OCI-LY3 (cell line): ENCODE measurements around the gene NR1I2.

Experiments
- H2AFZ ChIP-seq: fragments of 200-600, 300-600 bp; shearing (Covaris generic); 2 replicates; pipeline ENCODE4 v1.6.0; 2014; ENCODE audit warnings: antibody characterized with exemption, low read depth, low read length
- H3K27ac ChIP-seq: fragments of 200-600, 300-600 bp; sonication (generic); 2 replicates; pipeline ENCODE4 v1.5.1; 2014; ENCODE audit warnings: mild to moderate bottlenecking, low read length, moderate library complexity, mixed read lengths
- H3K27me3 ChIP-seq: fragments of 200-600, 300-600 bp; sonication (generic); 2 replicates; pipeline ENCODE4 v1.6.1; 2014; ENCODE audit warnings: low read depth, low read length, mixed read lengths
- H3K36me3 ChIP-seq: fragments of 200-600, 300-600 bp; sonication (generic); replicated peaks from 2 replicates; pipeline ENCODE3; 2014; ENCODE audit warnings: low read depth, low read length, mixed read lengths
- H3K4me1 ChIP-seq: fragments of 300-600, 200-600 bp; sonication (generic); 2 replicates; pipeline ENCODE4 v1.6.1; 2014; ENCODE audit warnings: low read length, mixed read lengths
- H3K4me2 ChIP-seq: fragments of 200-600, 300-600 bp; sonication (generic); 2 replicates; pipeline ENCODE4 v1.6.1; 2014; ENCODE audit warnings: low read length, mixed read lengths
- H3K4me3 ChIP-seq: fragments of 300-600, 200-600 bp; sonication (generic); 2 replicates; pipeline ENCODE4 v1.5.1; 2014; ENCODE audit warnings: antibody characterized with exemption, mild to moderate bottlenecking, low read length, moderate library complexity
- H3K79me2 ChIP-seq: fragments of 300-600, 200-600 bp; shearing (Covaris generic); 2 replicates; pipeline ENCODE4 v1.6.1; 2014; ENCODE audit warnings: mild to moderate bottlenecking, low read length, mixed read lengths
- H3K9ac ChIP-seq: fragments of 300-600, 200-600 bp; shearing (Covaris generic); 2 replicates; pipeline ENCODE4 v1.6.0; 2014; ENCODE audit warnings: mild to moderate bottlenecking, low read length, moderate library complexity
- H3K9me3 ChIP-seq: fragments of 200-600, 300-600 bp; shearing (Covaris generic); 2 replicates; pipeline ENCODE4 v1.6.1; 2014; ENCODE audit warnings: low read length, mixed read lengths; ENCODE audit not compliant: insufficient read depth
- H4K20me1 ChIP-seq: fragments of 200-600, 300-600 bp; sonication (generic); 2 replicates; pipeline ENCODE4 v1.6.1; 2016; ENCODE audit warnings: low read length, mixed read lengths; ENCODE audit not compliant: insufficient read depth
- CTCF ChIP-seq: fragments of 200-600, 300-600 bp; sonication (generic); IDR thresholded peaks from 2 replicates; pipeline ENCODE4 v1.5.1; 2014; ENCODE audit warnings: antibody characterized with exemption, low read length, low read depth
- EZH2phosphoT487 ChIP-seq: fragments of 200-600 bp; shearing (Covaris generic); IDR thresholded peaks from 2 replicates; pipeline ENCODE4 v1.6.1; 2018; ENCODE audit warnings: antibody characterized with exemption, mixed run types, low read depth

Gene NR1I2

DNA sequence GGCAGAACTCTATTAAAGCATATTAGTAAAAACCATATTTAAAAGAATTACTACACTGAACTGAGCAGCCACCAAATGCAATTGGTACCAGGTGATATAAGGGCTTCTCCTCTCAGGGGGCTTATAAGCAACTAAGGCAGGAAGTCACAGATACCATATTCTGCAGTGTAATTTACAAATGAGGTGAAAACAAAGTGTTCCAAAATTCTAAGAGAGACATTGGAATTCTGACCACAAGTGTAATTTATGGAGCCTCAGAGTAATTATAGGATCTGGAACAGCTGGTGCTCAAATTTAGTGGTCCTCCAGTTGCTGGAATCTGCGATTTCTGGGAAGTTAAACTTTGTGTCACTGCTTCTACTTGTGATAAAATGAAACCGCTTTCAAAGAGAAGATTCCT, 3.1 kb upstream of the NR1I2 start:
- H3K4me1 ChIP-seq, result peaks cover 37% of the 10 kb centered on the region
- no peaks in the 10 kb centered on the region for H3K9me3 ChIP-seq
- no peaks in the 10 kb centered on the region for H3K36me3 ChIP-seq
- H3K79me2 ChIP-seq, result no peaks in the 10 kb centered on the region
- no peak overlapping the region for H3K4me3 ChIP-seq
- H2AFZ ChIP-seq, result no peak overlapping the region
- H3K27me3 ChIP-seq, result no peaks in the 10 kb centered on the region
- H4K20me1 ChIP-seq, result no peaks in the 10 kb centered on the region
- no peak overlapping the region for H3K4me2 ChIP-seq
- no peak overlapping the region for H3K9ac ChIP-seq
- TF ChIP-seq CTCF, result no peak
- no peak for TF ChIP-seq EZH2phosphoT487
- no peak overlapping the region for H3K27ac ChIP-seq

DNA sequence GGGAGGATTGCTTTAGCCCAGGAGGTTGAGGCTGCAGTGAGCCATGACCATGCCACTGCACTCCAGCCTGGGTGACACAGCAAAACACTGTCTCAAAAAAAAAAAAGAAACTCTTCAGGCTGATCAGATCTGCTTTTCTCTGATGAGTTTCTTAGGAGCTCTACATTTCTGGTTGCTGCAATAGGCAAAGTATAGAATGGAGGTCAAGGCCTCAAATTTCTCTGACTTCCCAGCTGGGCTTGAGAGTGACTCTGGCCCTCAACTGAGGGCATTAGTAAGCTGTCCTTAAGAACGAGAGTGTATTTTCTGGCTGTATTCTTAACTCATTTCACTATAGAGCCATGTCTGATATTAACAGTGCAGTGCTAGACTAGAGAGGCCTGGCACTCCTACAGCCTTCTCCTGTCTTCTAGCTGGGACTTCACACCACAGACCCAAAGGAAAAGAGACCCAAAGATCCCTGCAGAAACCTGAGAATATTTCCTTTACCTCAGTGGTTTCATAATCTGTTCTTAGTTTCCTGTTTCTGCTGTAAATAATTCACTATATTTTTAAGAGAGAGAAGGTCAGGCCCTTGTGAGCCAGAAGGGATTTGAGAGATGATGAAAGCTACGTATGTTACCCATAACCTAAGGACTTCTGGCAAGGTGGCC, 2.0 kb upstream of the NR1I2 start:
- peaks cover 27% of the 10 kb centered on the region for H3K4me1 ChIP-seq
- no peak overlapping the region for H3K4me3 ChIP-seq
- peak overlapping the region; percentile 40 for H3K4me2 ChIP-seq
- no peaks in the 10 kb centered on the region for H3K79me2 ChIP-seq
- TF ChIP-seq EZH2phosphoT487, result no peak
- TF ChIP-seq CTCF, result no peak
- H2AFZ ChIP-seq, result peak overlapping the region; percentile 89
- no peaks in the 10 kb centered on the region for H3K9me3 ChIP-seq
- H4K20me1 ChIP-seq, result no peaks in the 10 kb centered on the region
- no peaks in the 10 kb centered on the region for H3K27me3 ChIP-seq
- H3K27ac ChIP-seq, result peak overlapping the region; percentile 19; the same call in 1 of the 2 replicates
- no peaks in the 10 kb centered on the region for H3K36me3 ChIP-seq
- H3K9ac ChIP-seq, result no peak overlapping the region; the same call in 1 of the 2 replicates

DNA sequence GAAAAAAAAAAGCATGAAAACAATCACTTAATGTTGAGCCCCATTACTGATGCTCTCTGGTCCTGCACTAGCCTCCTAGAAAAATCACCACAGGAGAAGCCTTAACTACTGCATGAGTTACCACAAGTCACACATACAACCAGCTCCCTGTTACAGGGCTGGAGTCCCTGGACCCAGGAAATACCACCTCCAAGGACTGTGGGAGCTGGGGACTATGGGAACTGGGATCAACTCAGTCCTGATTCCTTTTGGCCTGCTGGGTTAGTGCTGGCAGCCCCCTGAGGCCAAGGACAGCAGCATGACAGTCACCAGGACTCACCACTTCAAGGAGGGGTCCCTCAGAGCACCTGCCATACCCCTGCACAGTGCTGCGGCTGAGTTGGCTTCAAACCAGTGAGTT, 559 bp downstream of the NR1I2 start:
- no peak overlapping the region for H3K4me2 ChIP-seq
- no peak overlapping the region for H3K4me3 ChIP-seq
- peaks cover 25% of the 10 kb centered on the region for H3K4me1 ChIP-seq
- H3K9me3 ChIP-seq, result no peaks in the 10 kb centered on the region
- no peaks in the 10 kb centered on the region for H3K79me2 ChIP-seq
- H3K9ac ChIP-seq, result no peak overlapping the region
- H3K27me3 ChIP-seq, result no peaks in the 10 kb centered on the region
- no peaks in the 10 kb centered on the region for H4K20me1 ChIP-seq
- no peak for TF ChIP-seq EZH2phosphoT487
- no peak for TF ChIP-seq CTCF
- no peak overlapping the region for H2AFZ ChIP-seq
- H3K27ac ChIP-seq, result no peak overlapping the region
- no peaks in the 10 kb centered on the region for H3K36me3 ChIP-seq

DNA sequence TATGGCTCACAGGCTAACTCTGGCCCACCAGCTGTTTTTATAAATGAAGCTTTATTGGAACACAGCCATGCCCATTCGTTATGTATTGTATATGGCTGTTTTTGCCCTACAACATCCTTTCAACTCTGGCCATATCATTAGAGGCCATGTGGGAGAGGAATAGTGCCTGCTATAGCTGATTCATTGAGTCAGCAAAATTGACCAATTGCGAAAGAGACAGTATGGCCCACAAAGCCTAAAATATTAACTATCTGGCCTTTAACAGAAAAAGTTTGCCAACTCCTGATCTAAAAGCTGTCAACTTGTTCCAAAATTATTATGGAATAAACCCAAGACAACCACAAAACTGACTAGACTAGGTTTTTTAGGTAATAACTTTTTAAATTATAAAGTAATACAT, 1.4 kb downstream of the NR1I2 start:
- Histone ChIP-seq H3K4me3 (no peak overlapping the region), H3K27ac (no peak overlapping the region), H2AFZ (no peak overlapping the region), H3K27me3 (no peaks in the 10 kb centered on the region), H3K9ac (no peak overlapping the region), H3K79me2 (no peaks in the 10 kb centered on the region), H3K36me3 (no peaks in the 10 kb centered on the region), H3K4me1 (peaks cover 25% of the 10 kb centered on the region), H3K4me2 (no peak overlapping the region), H4K20me1 (no peaks in the 10 kb centered on the region), H3K9me3 (no peaks in the 10 kb centered on the region)
- TF ChIP-seq EZH2phosphoT487 (no peak), CTCF (no peak)
